Middle frontal gyrus (tissue), 1 donor: ENCODE data around the gene CIAO2A.
"Not testable (repeated sequence)": the region's sequence is repeated elsewhere in the genome, so short reads cannot be mapped to it uniquely, and the experiment has no call there.

Experiments used
- DNase-seq: peaks from one replicate; pipeline ENCODE4 v3.0.0-alpha.2; 2015; ENCODE audit warnings: low spot score; ENCODE audit errors: extremely low spot score

The CIAO2A gene

GRCh38 chr15:64072812-64073211, 20.8 kb downstream of the CIAO2A start:
- DNase-seq = no peak

DNA sequence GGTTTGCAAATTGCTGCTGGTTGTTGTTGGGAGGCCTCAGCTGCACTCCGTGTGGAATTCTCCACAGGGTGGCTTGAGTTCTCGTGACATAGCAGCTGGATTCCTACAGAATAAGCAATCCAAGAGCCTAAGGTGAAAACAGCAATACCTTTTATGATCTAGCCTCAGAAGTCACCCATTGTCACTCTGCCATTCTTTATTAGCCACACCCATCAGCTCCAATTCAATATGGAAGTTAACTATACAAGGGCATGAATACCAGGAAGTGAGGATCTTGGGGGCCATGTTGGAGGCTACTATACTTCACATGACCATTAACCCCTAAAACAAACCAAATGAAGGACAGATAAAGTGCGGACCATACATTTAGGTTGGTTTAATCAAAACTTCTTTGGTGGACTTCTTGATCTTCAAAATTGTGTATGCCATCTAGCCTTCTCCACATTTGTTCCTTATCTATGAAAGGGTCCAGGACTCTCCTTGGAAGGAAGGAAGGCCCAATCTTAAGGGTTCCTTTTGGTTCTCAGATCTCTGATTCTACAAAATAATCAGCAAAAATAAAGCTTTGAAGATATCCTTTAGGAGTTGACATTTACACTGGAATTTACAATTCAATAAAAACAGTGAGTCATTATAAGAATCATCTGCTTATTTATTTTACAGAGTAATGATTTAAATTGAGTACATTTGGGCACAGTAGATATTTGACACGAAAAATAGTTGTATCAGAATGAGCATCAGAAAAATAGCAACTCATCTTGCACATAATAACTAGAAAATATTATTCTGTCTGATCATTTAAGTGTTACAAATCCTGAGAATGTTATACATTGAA, 21.5 kb downstream of the CIAO2A start:
- DNase-seq = no peak

GRCh38 chr15:64070965-64071851, 22.4 kb downstream of the CIAO2A start:
- DNase-seq = peak; percentile 17

DNA sequence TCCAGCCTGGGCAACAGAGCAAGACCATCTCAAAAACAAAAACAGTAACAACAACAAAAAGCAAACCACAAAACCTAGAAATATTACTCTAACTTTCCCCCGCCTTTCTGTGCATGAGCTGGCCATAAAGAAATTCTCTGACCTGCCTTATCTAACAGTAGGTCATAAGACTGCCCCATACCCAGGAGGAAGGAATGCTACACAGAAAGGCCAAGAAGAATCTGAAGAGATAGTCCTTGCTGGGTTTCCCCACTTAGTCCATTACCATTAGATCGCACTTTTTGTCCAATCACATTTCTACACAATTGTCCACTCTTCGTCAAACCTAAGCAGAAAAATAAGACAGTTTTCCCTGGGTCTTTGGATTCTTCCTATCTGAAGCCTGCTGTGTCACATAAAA, 23.5 kb downstream of the CIAO2A start:
- DNase-seq = no peak

- DNase-seq = no peak
These were observed 25.5 kb downstream of the CIAO2A start for GRCh38 chr15:64068133-64068532.

DNA sequence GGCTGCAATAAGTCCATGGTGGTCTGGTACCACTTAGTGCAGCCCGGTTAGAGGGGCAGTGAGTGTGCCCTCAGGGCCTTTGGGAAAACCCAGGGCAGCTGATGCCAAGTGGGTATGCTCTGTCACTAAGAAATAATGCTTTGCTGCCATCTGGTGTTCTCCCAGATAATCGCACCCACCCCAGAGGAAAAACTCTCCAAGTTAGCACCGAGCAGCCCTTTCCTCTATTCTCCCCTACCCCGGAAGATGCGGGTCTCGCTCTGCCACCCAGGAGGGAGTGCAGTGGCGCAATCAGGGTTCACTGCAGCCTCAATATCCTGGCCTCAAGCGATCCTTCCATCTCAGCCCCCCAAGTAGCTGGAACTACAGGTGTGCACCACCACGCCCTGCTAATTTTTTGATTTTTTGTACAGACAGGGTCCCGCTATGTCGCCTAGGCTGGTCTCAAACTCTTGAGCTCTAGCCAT, 26.0 kb downstream of the CIAO2A start:
- peak; percentile 42 for DNase-seq

- DNase-seq = no peak
These were observed 27.2 kb downstream of the CIAO2A start for GRCh38 chr15:64066451-64066850.

GRCh38 chr15:64060716-64061115, 32.9 kb downstream of the CIAO2A start:
- no peak for DNase-seq

DNA sequence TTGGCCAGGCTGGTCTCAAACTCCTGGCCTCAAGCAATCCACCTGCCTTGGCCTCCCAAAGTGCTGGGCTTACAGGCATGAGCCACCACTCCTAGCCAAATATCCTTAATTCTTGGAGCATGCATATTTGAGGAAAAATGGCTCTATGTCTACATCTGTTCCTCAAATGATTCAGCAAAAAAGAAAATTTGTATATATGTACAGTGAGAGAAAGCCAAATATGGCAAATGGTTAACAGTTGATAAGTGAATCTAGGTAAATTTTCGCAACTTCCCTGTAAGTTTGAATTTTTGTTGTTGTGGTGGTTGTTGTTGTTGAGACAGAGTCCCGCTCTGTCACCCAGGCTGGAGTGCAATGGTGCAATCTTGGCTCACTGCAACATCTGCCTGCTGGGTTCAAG, 34.5 kb downstream of the CIAO2A start:
- not testable (repeated sequence) for DNase-seq

DNA sequence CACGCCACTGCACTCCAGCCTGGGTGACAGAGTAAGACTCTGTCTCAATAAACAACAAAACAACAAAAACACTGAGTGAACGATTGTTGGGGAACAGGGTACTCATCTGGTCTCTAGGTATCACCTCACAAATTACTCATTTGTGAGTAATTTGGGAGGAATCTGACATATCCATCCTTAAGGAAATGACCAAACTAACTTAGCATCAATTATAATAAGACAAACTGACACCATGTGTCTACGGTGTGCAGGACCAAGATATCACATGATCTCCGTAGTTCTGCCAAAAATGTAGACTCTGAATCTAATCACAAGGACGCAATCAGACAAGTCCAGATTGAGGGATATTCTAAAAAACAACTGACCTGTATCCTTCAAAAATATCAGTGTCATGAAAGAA, 35.4 kb downstream of the CIAO2A start:
- DNase-seq = no peak

GRCh38 chr15:64053674-64054073, 40.0 kb downstream of the CIAO2A start:
- DNase-seq = not testable (repeated sequence)

DNA sequence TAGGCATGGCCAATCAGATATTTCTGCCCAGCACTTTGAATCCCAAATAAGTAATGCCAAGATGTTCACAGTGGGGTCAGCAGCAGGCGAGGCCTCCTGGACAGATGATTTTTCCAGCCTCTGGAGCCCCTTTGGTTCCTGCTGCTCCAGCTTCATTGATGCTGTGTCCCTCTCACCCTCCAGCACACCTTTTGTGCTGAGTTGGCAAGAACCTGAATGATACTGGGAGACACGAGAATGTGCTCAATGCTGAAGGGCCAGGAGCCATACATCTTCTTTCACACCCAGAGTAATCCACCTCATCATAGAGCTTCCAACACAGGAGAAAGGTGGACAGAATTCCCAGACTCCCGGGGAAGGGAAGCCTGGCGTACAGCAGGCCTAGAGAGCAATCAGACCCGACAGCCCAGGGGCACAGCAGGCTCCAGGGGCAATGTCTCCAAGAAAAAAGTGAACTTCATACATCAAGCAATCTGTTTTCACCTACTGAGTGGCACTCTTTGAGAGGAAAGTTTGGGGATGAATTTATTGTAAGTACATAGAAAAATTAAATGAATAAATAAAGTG, 40.6 kb downstream of the CIAO2A start:
- no peak for DNase-seq

DNA sequence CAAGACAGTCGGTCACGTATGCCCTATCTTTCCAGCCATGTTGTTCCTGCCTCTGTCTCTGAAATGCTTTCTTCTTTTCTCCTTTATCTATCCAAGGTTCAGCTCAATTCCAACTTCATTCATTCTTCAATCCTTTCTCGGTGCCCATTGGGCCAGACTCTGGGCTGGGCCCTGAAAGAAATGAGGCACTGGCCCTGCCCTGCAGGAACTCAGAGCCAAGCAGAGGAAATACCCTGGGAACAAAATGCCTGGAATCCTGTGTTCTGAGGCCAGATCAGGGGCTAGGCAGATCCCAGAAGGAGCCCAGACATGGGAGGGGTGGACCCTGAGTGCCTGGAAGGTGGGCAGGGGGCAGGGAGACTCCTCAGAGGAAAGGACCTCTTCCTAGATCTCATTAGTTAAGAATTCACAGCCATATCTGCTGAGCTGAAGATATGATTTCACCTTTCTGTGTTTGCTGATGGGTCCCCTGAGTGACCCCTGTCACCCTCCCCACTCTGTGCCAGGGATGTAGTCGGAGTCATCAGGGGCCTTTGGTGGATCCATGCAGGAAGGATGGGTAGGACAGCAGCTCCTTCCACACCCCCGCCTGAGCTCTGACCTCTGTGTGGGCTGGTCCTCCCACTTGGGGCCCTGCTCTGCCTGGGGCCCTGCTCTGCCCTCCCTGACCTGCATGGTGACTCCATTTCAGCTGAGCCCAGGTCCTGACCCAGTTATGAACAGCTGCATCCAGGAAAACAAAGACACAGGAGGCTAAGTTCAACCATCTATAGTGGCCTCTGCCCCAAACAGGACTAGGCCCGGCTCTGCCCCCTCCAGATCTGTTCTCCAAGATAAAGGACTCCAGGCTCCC, 42.0 kb downstream of the CIAO2A start:
- no peak for DNase-seq

- no peak for DNase-seq
These were observed 42.6 kb downstream of the CIAO2A start for GRCh38 chr15:64051093-64051402.

DNA sequence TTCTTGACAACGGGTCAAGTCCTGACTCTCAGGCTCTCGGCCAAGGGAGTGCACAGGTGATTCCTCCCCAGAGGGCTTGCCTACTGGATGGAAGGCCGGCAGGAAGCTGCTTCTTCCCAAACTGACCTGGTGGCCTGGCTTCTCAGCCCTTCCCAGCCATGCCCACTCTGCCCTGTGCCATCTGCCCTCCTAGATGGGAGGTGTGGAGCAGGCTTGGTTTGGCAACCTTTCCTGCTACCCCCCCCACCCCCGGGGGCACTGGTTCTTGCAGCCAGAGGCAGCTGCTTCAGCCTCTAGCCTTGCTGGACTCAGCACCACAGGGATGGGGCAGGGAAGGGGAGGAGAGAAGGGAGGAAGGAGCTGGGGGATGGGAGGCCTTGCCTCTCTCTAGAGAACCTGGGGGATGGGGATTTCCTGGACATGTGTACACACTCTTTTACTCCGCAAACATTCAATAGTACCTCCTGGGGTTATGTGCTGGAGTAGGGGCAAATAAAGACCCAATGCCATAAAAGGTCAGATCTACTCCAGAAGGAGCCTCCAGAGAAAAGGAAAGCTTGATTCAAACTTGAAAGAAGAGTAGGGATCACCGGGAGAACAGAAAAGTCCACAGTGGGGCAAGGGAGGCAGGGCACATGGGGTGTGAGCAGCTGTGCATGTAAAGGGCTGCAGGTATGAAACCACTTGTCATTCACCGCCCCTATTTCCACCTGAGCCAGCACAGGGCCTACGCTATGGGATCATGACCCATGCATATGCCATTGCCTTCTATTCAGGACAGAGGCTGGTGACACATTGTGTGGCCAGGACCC, 43.2 kb downstream of the CIAO2A start:
- no peak for DNase-seq

DNA sequence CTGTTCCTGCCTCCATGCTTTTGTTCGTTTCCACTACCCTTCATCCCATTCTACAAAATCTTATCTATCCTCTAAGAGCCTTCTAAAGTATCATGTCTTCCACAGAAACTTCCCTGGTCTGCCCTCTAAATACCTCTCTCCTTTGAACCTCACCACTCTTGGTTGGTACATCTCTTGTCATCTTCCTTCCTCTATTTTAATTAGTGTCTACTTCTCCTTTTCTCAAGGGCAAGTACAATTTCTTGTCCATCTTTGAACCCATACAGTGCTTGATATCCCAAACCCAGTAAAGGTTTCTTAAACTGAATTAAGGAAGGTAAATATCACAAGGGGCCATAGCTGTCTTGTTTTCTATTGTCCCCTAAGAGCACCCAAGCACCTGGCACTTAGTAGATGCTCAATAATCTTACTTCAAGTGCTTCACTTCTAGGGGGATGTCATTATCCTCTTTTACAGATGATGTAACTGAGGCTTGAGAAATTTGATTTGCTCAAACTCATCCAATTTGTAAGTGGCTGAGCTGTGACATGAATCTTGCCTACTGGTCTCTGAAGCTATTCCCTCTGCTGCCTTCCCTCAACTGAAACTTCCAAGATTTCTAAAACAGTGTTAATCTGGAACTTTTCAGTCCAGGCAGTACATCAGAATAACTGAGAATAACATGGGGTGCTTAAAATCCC, 44.7 kb downstream of the CIAO2A start:
- no peak for DNase-seq

DNA sequence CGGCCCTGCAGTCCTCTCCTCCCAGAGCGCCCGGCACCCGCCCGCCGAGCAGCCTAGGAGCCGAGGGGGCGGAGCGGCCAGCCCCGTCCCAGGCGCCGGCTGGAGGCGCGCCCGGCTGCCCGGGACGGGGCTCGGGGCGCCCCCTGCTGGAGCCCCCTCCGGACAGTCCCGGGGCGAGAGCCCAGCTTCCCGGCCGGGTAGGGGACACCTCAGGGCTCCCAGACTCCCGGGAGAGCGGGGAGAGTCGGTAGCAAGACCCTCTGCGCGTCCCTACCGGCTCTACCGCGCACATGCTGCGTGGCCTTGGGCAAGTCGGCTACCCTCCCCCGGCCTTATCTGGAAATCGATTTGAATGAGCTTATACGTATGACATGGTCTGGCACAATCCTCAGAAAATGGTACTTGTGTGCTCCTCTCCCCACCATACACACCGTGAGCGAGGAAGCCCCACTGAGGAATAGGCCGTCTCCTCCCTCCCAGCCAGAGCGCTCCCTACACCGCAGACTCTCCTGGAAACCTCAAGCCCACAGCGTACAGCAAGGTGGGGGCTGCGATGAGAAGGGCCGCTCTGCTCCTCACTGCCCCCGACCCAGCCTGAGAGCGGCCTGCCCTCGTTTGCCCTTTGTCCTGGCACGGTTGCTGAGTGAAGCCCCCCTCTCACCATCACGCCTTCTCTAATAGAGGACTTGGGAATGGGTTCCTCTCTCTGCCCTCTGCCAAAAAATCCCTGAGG, 47.1 kb downstream of the CIAO2A start, which contains the start of gene DAPK2:
DAPK2 (minus strand) TSS at position 65 of the 733 bp plus-strand sequence. CDS start 6,224 bp downstream, outside the sequence.
- DNase-seq = peak; percentile 39

GRCh38 chr15:64045774-64046420, 47.7 kb downstream of the CIAO2A start:
- DNase-seq = no peak

DNA sequence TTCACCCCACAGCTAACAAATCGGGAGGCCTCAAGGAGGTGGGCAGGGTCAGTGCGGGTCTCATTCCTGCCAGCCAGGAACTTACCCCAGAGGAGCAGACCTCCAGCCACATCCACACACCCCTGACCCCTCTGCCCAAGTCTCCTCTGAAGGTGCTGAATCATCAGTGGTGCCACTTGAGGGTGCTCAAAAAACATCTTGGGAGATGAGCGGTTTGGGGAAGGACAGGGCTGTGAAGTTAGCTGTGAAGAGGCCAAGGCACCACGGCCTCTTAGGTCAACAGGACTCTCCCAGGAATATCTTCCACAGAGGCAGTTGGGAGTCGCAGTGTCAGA, 48.6 kb downstream of the CIAO2A start:
- DNase-seq = no peak
